ENCODE data around the gene CCNE1. TPM values are rescaled to one million over a fixed set of nuclear protein-coding genes. Genes with fewer than 3 reads are reported as not detected.

The CCNE1 gene
- total RNA-seq, 1 donor from 2014 or later, result 7.6 TPM

DNA sequence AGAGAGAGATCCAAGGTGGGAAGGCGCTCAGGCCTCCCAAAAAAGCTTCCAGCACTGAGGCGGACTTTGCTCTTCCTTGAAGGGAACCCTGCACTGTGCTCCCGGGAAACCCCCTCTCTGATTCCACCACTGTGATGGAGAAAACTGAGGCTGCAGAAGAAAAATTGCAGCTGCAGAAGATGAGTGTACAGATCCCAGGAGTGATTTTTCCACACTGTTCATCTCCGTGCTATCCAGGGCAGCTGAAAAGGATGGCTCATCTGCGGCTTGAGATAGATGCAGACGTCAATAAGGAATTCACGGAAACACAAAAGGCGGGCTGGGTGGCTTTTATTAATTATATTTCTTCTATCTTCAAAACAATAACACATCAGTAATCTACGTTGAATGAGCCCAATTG is 26.2 kb downstream of the CCNE1 start:
- H3K36me3 Mint-ChIP-seq (ENCODE audit: low read depth), result no peaks in the 10 kb centered on the region
- H3K4me3 Mint-ChIP-seq (ENCODE audit: unreplicated experiment), result no peak overlapping the region
- peaks cover 4% of the 10 kb centered on the region for H3K4me1 Mint-ChIP-seq (ENCODE audit: low read depth)
- TF ChIP-seq, protein P1, sequence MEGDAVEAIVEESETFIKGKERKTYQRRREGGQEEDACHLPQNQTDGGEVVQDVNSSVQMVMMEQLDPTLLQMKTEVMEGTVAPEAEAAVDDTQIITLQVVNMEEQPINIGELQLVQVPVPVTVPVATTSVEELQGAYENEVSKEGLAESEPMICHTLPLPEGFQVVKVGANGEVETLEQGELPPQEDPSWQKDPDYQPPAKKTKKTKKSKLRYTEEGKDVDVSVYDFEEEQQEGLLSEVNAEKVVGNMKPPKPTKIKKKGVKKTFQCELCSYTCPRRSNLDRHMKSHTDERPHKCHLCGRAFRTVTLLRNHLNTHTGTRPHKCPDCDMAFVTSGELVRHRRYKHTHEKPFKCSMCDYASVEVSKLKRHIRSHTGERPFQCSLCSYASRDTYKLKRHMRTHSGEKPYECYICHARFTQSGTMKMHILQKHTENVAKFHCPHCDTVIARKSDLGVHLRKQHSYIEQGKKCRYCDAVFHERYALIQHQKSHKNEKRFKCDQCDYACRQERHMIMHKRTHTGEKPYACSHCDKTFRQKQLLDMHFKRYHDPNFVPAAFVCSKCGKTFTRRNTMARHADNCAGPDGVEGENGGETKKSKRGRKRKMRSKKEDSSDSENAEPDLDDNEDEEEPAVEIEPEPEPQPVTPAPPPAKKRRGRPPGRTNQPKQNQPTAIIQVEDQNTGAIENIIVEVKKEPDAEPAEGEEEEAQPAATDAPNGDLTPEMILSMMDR (IDR thresholded peaks at IDR 0.05), result no peak
- no peak for DNase-seq (ENCODE audit: low spot score)
- no peaks in the 10 kb centered on the region for H3K9me3 Mint-ChIP-seq (ENCODE audit: low read depth)
- H3K27me3 Mint-ChIP-seq (ENCODE audit: low read depth), result peaks cover 25% of the 10 kb centered on the region
- H3K27ac Mint-ChIP-seq (ENCODE audit: unreplicated experiment), result no peak overlapping the region

DNA sequence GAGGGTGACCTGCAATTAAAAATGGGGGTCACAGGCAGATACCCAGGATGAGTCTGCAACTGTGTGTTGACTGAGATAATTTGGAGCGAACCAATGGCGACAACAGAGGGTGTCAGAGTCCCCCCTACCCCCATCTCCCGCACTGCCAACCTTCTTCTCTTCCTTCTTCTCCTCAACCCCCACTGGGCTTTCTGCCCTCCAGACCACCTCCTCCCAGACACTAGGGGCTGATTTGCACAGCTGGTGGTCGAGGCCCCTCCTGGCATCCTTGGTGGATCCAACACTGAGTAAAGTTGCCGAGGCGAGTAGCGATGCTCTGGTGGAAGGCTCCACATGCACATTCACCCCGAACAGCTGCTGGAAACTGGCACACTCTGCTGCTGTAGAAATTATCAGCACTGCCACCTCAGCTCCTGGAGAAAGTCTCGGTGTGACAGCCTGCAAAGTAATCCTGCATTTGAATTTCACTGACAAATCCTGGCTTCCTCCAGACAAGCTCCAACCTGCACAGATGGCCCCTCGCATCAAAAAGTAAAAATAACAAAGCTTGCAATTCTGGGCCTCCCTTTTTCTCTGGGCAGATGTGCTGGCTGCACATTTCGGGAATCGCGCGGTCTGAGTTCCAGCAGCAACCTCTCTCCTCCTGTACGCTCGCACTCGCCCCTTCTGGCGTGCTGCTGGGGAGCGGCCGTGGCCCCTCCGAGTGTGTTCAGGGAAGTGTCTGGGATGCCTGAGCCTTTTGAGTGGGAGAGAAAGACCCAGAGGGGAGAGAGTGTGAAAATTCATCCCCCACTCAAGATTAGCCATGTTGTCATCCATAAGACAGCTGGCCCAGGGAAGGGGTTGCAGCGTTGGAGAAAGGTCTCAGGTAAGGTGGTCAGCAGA is 28.5 kb downstream of the CCNE1 start:
- Mint-ChIP-seq H3K36me3 (ENCODE audit: low read depth) (no peaks in the 10 kb centered on the region), H3K4me3 (ENCODE audit: unreplicated experiment) (no peak overlapping the region), H3K4me1 (ENCODE audit: low read depth) (peaks cover 9% of the 10 kb centered on the region), H3K9me3 (ENCODE audit: low read depth) (no peaks in the 10 kb centered on the region), H3K27ac (ENCODE audit: unreplicated experiment) (no peak overlapping the region), H3K27me3 (ENCODE audit: low read depth) (peaks cover 8% of the 10 kb centered on the region)
- DNase-seq (ENCODE audit: low spot score), result peak; percentile 67
- TF ChIP-seq, protein P1 (IDR thresholded peaks at IDR 0.05), result no peak

DNA sequence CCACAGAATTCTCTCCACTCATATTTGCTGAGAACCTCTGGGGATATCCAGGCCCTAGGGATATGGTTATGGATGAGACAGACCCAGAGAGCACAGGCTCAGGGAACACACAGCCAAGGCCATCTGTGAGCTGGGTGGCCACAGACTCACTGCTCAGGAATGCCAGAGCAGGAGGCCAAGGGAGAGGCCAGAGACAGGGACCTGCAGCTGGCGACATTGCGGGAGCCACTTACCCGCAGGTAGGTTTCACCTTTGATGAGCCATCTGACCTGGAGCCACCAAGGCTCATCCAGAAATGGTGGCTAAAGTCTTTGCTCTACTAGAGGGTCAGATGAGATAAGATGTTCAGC is 29.4 kb downstream of the CCNE1 start:
- Mint-ChIP-seq H3K36me3 (ENCODE audit: low read depth) (no peaks in the 10 kb centered on the region), H3K27ac (ENCODE audit: unreplicated experiment) (no peak overlapping the region)

DNA sequence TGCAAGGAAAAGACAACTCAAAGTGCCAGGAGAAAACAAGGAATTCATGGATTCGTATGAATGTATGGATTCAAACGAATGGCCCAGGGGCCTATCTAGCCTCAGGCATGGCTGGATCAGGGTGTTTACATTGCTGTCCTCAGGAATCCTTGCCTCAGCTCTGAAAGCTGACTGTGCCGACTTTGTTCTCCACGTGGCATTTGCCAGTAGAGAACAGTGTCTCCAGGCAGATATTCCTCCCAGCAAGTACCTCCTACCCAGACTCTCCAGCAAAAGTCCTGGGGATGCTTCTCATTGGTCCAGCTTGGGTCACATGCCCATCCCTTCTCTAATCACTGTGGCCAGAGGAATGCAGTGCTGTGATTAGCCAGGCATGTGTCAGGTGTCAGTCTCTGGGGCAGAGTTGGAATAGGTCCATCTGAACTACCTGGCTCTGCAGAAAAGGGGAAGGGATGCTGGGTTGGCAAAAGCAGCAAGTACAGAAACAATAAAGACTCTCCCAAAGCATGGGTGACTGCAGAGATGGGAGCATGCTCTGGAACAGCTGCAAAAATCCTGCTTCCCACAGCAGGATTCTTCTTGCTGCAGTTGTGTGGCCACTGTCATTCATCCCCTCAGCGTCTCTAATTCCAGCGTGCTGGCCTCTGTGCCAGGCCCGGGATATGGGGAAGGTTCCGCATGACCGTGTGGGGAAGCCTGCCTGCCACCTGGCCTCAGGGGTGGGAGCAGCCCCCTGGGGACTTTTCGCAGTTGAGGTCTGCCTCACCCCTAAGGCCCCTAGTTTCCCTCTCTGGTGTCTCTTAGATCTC is 30.0 kb downstream of the CCNE1 start:
- TF ChIP-seq, protein P1 (IDR thresholded peaks at IDR 0.05), result no peak
- Mint-ChIP-seq H3K4me3 (ENCODE audit: unreplicated experiment) (no peak overlapping the region), H3K36me3 (ENCODE audit: low read depth) (no peaks in the 10 kb centered on the region), H3K4me1 (ENCODE audit: low read depth) (peaks cover 17% of the 10 kb centered on the region), H3K9me3 (ENCODE audit: low read depth) (no peaks in the 10 kb centered on the region), H3K27me3 (ENCODE audit: low read depth) (peaks cover 5% of the 10 kb centered on the region), H3K27ac (ENCODE audit: unreplicated experiment) (no peak overlapping the region)
- peak; percentile 68 for DNase-seq (ENCODE audit: low spot score)

More for the DNA sequence above, 29.4 kb downstream of the CCNE1 start:
- Mint-ChIP-seq H3K4me3 (ENCODE audit: unreplicated experiment) (no peak overlapping the region), H3K9me3 (ENCODE audit: low read depth) (no peaks in the 10 kb centered on the region), H3K27me3 (ENCODE audit: low read depth) (peaks cover 5% of the 10 kb centered on the region), H3K4me1 (ENCODE audit: low read depth) (peaks cover 17% of the 10 kb centered on the region)
- peak; percentile 59 for DNase-seq (ENCODE audit: low spot score)
- TF ChIP-seq, protein P1 (IDR thresholded peaks at IDR 0.05), result no peak

DNA sequence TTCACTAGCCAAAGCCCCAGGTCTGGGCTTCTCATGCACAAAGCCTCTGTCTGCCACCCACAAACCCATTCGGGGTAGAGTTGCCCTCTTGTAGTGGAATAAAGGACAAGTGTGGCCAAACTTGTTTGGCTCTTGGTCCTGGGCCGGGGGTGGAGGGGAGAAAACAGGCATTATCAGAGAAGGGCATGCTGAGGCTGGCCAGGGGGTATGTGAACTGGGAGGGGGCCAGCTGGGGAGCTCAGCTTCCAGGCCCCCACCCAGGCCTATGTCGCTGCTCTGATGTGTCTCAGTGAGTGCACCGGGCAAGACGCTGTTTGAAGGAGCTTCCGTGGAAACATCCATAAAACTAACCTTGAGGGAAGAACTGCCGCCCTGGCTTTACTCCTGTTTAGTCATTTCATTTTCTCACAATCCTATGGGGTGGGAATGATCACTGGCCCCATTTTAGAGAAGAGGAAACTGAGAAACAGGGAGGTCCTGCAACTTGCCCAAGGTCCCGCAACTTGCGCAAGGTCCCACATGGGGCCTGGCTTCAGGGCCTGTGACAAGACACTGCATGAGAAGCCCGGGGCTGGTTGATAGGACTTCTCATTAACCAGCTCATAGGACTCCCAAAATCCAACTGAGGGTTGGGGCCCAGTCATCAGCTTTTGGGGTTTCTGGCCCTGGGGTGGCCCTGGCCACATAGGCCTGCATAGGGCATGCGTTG is 30.8 kb downstream of the CCNE1 start:
- H3K4me1 Mint-ChIP-seq (ENCODE audit: low read depth), result peaks cover 17% of the 10 kb centered on the region
- H3K4me3 Mint-ChIP-seq (ENCODE audit: unreplicated experiment), result peak overlapping the region; percentile 9

More for the DNA sequence above, 30.8 kb downstream of the CCNE1 start:
- TF ChIP-seq, protein P1 (IDR thresholded peaks at IDR 0.05), result no peak
- Mint-ChIP-seq H3K27ac (ENCODE audit: unreplicated experiment) (no peak overlapping the region), H3K36me3 (ENCODE audit: low read depth) (no peaks in the 10 kb centered on the region), H3K9me3 (ENCODE audit: low read depth) (no peaks in the 10 kb centered on the region), H3K27me3 (ENCODE audit: low read depth) (peaks cover 5% of the 10 kb centered on the region)
- peak; percentile 46 for DNase-seq (ENCODE audit: low spot score)
